ENCODE measurements around the gene SEMA3A.

The SEMA3A gene

DNA sequence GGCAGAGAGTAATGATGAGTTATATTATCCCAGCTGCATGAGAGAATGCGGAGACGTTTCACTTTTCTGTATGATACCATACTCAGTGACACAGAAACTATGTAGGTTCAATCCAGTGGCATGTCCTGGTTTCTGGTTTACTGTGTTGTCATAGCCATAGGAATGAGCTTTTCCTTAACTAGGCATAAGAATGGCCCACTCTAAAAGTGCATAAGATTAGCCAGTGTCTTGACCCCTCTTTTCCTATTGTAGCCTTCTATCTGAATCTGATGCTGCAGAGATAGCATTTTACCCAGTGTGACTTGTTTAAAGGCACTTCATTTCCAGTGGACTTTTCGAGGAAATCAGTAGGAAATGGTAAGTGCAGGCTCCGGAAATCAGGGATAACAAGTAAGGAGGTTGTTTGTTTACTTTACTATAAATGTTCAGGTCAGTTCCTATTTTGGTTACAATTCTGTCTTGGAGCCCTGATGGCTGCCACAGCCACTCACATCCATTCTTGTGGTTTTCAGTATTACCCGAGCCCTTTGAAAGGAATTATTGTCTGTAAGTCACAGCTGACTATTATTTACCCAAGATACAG is 70.5 kb downstream of the SEMA3A start:
- Histone ChIP-seq H3K9ac (ENCODE audit: low read depth, low read length) (no peak overlapping the region), H3K4me3 (ENCODE audit: low read depth, low read length) (no peak overlapping the region), H3K36me3 (ENCODE audit: control insufficient read depth, insufficient read depth, low read length) (no peaks in the 10 kb centered on the region), H3K27me3 (ENCODE audit: control insufficient read depth, insufficient read depth, low read length) (no peaks in the 10 kb centered on the region), H3K4me1 (ENCODE audit: control insufficient read depth, insufficient read depth, low read length) (peaks cover 9% of the 10 kb centered on the region), H3K9me3 (ENCODE audit: control insufficient read depth, insufficient read depth, low read length) (no peaks in the 10 kb centered on the region)

DNA sequence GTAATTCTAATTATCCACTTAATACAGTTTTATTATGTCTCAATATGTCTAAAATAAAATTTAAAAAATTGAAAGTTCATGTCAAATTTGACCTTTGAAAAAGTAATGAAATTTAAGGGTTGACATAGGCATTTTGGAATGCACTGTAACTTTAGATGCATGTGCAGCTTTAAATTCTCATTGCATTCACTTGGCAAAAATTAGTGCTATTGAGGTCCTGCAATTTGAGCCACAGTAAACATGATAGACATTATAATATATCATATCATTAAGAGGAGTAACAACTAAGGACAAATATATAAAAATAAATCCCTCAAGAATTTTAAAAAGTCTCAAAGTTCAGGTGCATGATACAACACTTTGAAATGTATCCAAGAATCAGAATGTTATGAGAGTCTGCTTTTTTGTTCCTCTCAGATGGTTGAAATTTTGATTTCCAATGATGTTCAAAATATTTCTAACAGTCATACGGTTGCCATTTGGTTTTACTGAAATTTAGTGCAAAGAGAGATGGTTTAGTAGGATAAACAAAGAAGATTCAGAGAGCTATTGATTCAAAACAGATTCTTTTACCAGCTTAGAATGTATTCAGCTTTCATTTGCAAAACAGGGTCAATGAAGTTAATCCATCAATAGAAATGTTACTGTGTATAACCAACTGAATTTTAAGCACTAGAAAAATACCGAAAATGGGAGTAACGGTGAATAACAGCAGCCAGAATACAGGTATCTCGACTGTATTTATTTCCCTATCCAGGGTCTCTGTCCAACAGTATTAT is 71.8 kb downstream of the SEMA3A start:
- Histone ChIP-seq H3K4me3 (ENCODE audit: low read depth, low read length) (no peak overlapping the region), H3K36me3 (ENCODE audit: control insufficient read depth, insufficient read depth, low read length) (no peaks in the 10 kb centered on the region), H3K9ac (ENCODE audit: low read depth, low read length) (no peak overlapping the region), H3K4me1 (ENCODE audit: control insufficient read depth, insufficient read depth, low read length) (peaks cover 10% of the 10 kb centered on the region), H3K27me3 (ENCODE audit: control insufficient read depth, insufficient read depth, low read length) (no peaks in the 10 kb centered on the region), H3K9me3 (ENCODE audit: control insufficient read depth, insufficient read depth, low read length) (no peaks in the 10 kb centered on the region)

DNA sequence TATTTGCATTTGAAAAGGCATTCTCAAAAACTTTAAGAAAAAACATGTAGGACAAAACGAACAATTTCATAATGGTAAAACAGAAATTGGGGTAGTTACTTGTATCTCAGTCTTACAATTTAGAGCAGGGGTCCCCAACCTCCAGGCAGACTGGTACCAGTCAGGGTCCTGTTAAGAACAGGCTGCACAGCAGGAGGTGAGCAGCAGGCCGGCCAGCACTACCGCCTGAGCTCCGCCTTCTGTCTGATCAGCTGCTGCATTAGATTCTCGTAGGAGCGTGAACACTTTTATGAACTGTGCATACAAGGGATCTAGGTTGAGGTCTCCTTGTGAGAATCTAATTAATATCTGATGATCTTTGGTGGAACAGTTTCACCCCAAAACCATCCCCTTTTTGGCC is 77.3 kb downstream of the SEMA3A start:
- no peak overlapping the region for H3K4me3 ChIP-seq (ENCODE audit: low read depth, low read length)
- no peaks in the 10 kb centered on the region for H3K9me3 ChIP-seq (ENCODE audit: control insufficient read depth, insufficient read depth, low read length)
- H3K9ac ChIP-seq (ENCODE audit: low read depth, low read length), result no peak overlapping the region
- H3K36me3 ChIP-seq (ENCODE audit: control insufficient read depth, insufficient read depth, low read length), result no peaks in the 10 kb centered on the region
- H3K27me3 ChIP-seq (ENCODE audit: control insufficient read depth, insufficient read depth, low read length), result no peaks in the 10 kb centered on the region
- H3K4me1 ChIP-seq (ENCODE audit: control insufficient read depth, insufficient read depth, low read length), result peaks cover 17% of the 10 kb centered on the region

DNA sequence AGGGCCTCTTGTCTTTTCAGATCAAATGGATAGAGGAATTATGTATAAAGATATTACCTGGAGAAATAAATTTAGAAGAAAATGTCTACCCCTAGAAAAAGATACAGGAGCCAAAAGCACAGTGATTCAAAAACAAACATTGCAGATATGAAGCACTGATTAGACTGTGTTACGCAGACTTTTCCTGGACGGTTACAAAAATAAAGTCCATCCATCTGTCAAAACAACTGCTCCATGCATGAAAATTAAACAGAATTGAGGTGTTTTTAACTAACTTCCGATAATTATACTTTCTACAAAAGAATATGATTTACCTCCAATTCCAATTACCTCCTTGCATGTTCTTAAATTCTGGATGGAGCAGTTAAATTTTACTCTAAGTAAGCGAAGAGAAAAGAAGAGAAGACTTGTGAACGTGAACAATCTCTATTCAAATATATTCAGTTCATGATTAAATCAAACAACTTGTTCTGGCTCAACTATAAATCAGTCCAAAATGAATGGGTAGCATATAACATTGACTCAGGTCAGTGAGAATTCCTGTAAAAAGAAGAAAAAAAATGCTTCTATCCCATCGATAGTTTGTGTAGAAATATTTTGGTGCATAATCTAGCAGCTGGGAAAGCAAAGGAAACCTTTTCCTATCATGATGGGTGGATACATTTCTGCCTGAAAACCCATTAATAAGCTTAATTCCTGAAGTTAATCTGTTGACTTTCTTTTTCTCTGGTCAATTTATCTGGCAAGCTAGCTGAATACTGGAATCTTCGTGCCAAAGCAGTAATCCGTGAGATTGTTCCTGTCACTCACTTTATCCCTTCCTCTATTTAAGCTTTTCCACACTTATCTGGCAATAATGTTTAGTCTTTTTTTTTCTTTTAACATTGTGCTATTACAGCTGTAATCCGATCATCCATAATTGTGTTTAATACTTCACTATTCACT is 80.4 kb downstream of the SEMA3A start:
- Histone ChIP-seq H3K36me3 (ENCODE audit: control insufficient read depth, insufficient read depth, low read length) (no peaks in the 10 kb centered on the region), H3K9ac (ENCODE audit: low read depth, low read length) (no peak overlapping the region), H3K27me3 (ENCODE audit: control insufficient read depth, insufficient read depth, low read length) (no peaks in the 10 kb centered on the region), H3K4me1 (ENCODE audit: control insufficient read depth, insufficient read depth, low read length) (peaks cover 41% of the 10 kb centered on the region), H3K9me3 (ENCODE audit: control insufficient read depth, insufficient read depth, low read length) (no peaks in the 10 kb centered on the region), H3K4me3 (ENCODE audit: low read depth, low read length) (no peak overlapping the region)

DNA sequence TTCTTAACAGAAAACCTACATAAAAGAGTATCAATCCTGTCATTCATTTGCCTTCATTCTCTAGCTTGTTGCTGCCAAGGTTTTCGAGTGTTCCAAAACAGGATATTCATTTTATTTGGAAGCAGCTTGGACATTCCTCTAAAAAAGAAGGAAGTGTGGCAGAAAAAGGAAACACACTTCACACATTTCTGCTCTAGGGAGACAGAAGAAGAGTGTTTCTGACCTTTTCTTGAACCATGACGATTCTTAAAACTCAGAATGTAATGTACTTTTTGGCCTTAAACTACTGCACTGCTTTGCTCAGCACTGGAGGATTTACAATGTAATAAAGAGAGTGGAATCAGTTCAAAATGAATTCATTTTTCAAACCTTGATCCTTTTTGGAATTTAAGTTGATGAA is 81.3 kb downstream of the SEMA3A start:
- no peaks in the 10 kb centered on the region for H3K36me3 ChIP-seq (ENCODE audit: control insufficient read depth, insufficient read depth, low read length)
- peaks cover 43% of the 10 kb centered on the region for H3K4me1 ChIP-seq (ENCODE audit: control insufficient read depth, insufficient read depth, low read length)
- H3K9ac ChIP-seq (ENCODE audit: low read depth, low read length), result no peak overlapping the region
- H3K27me3 ChIP-seq (ENCODE audit: control insufficient read depth, insufficient read depth, low read length), result no peaks in the 10 kb centered on the region
- no peaks in the 10 kb centered on the region for H3K9me3 ChIP-seq (ENCODE audit: control insufficient read depth, insufficient read depth, low read length)
- no peak overlapping the region for H3K4me3 ChIP-seq (ENCODE audit: low read depth, low read length)

DNA sequence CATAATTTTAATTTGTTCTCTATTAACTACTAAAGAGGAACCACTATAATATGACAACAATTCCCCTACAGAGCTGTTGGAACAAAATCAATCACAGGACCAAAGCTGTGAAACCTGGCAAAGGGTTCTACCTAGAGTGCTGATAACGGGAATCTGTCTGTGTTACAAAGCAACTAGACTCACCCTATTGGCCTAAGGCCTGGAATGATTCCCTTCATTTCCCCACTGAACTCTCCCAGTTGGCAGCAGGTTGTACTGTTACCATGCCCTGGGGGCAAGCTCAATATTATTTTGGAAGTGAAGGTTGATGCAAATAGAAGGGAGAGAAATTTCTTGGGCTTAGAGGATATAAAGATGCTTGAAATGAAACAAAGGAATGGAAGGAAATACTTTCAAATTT is 81.8 kb downstream of the SEMA3A start:
- Histone ChIP-seq H3K27me3 (ENCODE audit: control insufficient read depth, insufficient read depth, low read length) (no peaks in the 10 kb centered on the region), H3K4me1 (ENCODE audit: control insufficient read depth, insufficient read depth, low read length) (peaks cover 45% of the 10 kb centered on the region), H3K4me3 (ENCODE audit: low read depth, low read length) (no peak overlapping the region), H3K9me3 (ENCODE audit: control insufficient read depth, insufficient read depth, low read length) (no peaks in the 10 kb centered on the region), H3K36me3 (ENCODE audit: control insufficient read depth, insufficient read depth, low read length) (no peaks in the 10 kb centered on the region), H3K9ac (ENCODE audit: low read depth, low read length) (no peak overlapping the region)

DNA sequence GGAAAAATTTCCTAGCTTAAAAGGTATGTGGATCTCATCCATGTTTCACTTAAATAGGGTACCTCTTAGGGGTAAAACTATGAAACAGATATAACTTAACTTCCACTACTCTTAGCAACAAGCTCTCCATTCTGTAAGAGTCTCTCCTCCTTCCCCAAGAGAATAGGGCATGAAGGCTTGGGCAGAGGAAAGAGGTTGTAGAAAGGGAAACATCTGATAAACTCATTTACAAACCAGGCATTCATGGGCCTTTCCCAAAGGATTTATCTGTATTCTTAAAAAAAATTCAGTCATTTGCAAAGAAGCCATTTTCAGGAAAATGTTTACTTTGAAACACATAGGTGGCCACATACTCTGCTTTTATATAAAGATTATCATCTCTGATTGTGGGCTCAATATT is 82.7 kb downstream of the SEMA3A start:
- Histone ChIP-seq H3K9me3 (ENCODE audit: control insufficient read depth, insufficient read depth, low read length) (no peaks in the 10 kb centered on the region), H3K9ac (ENCODE audit: low read depth, low read length) (no peak overlapping the region), H3K27me3 (ENCODE audit: control insufficient read depth, insufficient read depth, low read length) (no peaks in the 10 kb centered on the region), H3K36me3 (ENCODE audit: control insufficient read depth, insufficient read depth, low read length) (no peaks in the 10 kb centered on the region), H3K4me1 (ENCODE audit: control insufficient read depth, insufficient read depth, low read length) (peaks cover 45% of the 10 kb centered on the region), H3K4me3 (ENCODE audit: low read depth, low read length) (no peak overlapping the region)

DNA sequence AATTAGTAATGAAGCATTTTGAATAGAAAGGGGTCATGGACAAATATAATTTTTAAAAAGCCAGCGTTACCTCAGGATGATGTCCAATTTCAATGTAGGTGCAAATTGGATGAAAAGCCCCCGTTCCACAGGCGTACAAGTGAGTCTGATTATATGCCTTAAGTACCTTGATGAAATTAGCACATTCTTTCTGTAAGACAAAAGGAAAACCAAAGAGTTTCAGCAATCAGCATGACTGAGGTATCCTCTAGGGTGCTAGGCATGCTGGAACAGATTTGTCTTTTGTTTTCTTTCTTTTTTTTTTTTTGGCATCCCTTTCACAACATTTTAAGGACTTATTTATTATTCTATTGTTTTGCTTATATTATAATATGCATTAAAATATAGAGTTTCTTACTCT is 84.2 kb downstream of the SEMA3A start:
- no peaks in the 10 kb centered on the region for H3K36me3 ChIP-seq (ENCODE audit: control insufficient read depth, insufficient read depth, low read length)

DNA sequence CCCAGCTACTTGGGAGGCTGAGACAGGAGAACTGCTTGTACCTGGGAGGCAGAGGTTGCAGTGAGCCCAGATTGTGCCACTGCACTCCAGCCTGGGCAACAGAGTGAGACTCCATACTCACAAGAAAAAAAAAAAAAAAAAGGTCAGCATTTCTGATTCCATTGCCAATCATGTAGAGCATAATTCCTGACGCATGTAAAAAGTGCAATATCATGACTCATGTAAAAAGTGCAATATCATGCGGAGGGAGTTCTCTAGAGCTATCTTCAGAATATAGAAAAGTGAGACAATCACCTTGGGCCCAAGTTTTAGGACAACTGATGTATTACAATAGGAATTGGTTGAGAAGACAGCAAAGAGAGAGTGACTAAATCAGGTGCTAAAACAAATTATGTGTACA is 85.8 kb downstream of the SEMA3A start:
- Histone ChIP-seq H3K4me1 (ENCODE audit: control insufficient read depth, insufficient read depth, low read length) (peaks cover 45% of the 10 kb centered on the region), H3K36me3 (ENCODE audit: control insufficient read depth, insufficient read depth, low read length) (no peaks in the 10 kb centered on the region), H3K27me3 (ENCODE audit: control insufficient read depth, insufficient read depth, low read length) (no peaks in the 10 kb centered on the region), H3K4me3 (ENCODE audit: low read depth, low read length) (no peak overlapping the region), H3K9me3 (ENCODE audit: control insufficient read depth, insufficient read depth, low read length) (no peaks in the 10 kb centered on the region), H3K9ac (ENCODE audit: low read depth, low read length) (no peak overlapping the region)

More for the DNA sequence above, 84.2 kb downstream of the SEMA3A start:
- Histone ChIP-seq H3K4me1 (ENCODE audit: control insufficient read depth, insufficient read depth, low read length) (peaks cover 45% of the 10 kb centered on the region), H3K4me3 (ENCODE audit: low read depth, low read length) (no peak overlapping the region), H3K9me3 (ENCODE audit: control insufficient read depth, insufficient read depth, low read length) (no peaks in the 10 kb centered on the region), H3K9ac (ENCODE audit: low read depth, low read length) (no peak overlapping the region), H3K27me3 (ENCODE audit: control insufficient read depth, insufficient read depth, low read length) (no peaks in the 10 kb centered on the region)

DNA sequence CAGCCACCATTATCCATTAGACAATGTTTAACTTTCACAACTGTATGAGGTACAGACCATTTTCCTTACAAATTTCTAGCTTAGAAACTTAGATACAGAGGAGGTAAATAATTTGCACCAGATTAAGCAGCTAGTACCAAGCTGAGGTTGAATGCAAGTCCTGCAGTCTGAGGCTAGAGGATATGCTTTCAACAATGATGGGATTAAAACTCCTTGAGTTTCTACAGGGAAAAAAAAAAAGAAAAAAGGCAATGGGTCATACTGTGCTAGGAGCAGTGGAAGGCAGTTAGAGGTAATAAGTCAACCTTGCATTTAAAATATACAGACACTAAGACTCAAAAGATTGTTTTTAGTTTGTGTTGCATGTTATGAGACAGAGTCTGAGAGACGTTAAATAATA is 86.5 kb downstream of the SEMA3A start:
- H3K4me3 ChIP-seq (ENCODE audit: low read depth, low read length), result no peak overlapping the region
- H3K9me3 ChIP-seq (ENCODE audit: control insufficient read depth, insufficient read depth, low read length), result no peaks in the 10 kb centered on the region
- peaks cover 40% of the 10 kb centered on the region for H3K4me1 ChIP-seq (ENCODE audit: control insufficient read depth, insufficient read depth, low read length)
- no peak overlapping the region for H3K9ac ChIP-seq (ENCODE audit: low read depth, low read length)
- no peaks in the 10 kb centered on the region for H3K36me3 ChIP-seq (ENCODE audit: control insufficient read depth, insufficient read depth, low read length)
- no peaks in the 10 kb centered on the region for H3K27me3 ChIP-seq (ENCODE audit: control insufficient read depth, insufficient read depth, low read length)

DNA sequence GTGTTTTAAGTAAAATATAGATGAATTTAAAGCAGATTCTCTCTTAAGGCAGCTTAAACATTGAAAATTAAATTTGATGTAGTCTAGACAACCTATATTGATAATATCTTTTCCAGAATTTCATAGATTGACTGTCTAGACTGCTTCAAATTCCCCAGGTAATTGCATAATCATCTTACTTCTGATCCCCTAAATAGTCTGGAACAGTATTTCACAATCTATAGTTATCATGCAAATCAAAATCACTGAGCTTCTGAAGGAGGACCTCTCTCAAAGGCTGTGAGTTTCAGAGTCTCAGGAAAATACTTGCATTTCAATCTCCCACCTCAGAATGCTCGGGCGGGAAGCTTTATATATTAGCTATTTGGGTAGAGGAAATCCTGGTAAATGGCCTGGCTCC is 87.3 kb downstream of the SEMA3A start:
- H3K4me3 ChIP-seq (ENCODE audit: low read depth, low read length), result no peak overlapping the region

More for the DNA sequence above, 87.3 kb downstream of the SEMA3A start:
- no peak overlapping the region for H3K9ac ChIP-seq (ENCODE audit: low read depth, low read length)
- no peaks in the 10 kb centered on the region for H3K36me3 ChIP-seq (ENCODE audit: control insufficient read depth, insufficient read depth, low read length)
- H3K4me1 ChIP-seq (ENCODE audit: control insufficient read depth, insufficient read depth, low read length), result peaks cover 34% of the 10 kb centered on the region
- no peaks in the 10 kb centered on the region for H3K27me3 ChIP-seq (ENCODE audit: control insufficient read depth, insufficient read depth, low read length)
- no peaks in the 10 kb centered on the region for H3K9me3 ChIP-seq (ENCODE audit: control insufficient read depth, insufficient read depth, low read length)
